LNCaP clone FGC (cell line): ENCODE results near the gene RAB15.

Experiments
- DNase-seq: peaks from one replicate; pipeline ENCODE4 v3.0.0-alpha.2; 2011; ENCODE audit warnings: low read depth
- H3K4me3 ChIP-seq: 2 replicates; pipeline ENCODE4 v1.5.1; 2011; ENCODE audit warnings: mild to moderate bottlenecking, low read depth, low read length, control low read depth
- CTCF ChIP-seq: IDR thresholded peaks from 2 replicates; pipeline ENCODE4 v1.5.1; 2012; ENCODE audit warnings: mild to moderate bottlenecking; ENCODE audit not compliant: control insufficient read depth, insufficient read depth; ENCODE audit errors: extremely low read depth

The RAB15 gene

DNA sequence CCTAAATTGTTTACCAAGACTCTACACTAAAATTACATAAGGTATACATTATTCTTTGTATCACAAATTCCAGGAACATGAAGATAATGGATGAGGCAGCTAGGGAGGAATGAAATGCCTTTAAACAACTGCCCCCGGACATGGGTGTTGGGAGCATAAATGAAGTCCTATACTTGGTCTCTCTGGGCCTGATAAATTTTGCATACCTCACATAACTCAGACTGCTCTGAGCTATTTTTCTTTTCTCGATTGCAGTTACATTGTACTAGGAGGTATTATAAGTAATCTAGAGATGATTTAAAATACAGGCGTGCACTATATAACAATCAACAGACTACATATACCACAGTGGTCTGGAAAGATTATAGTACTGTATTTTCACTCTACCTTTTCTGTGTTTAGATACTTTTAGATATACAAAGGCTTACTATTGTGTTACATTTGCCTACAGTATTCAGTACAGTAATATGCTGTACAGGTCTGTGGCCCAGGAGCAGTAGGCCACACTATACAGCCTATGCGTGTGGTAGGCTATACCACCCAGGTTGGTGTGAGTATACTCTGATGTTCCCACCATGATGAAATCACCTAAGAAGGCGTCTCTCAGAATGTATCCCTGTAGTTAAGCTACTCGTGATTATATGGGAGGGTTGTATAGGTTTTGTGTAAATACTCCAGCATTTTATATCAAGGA, 28.9 kb upstream of the RAB15 start:
- H3K4me3 ChIP-seq: no peak overlapping the region
- TF ChIP-seq CTCF: no peak
- no peak for DNase-seq

- no peak for TF ChIP-seq CTCF
- H3K4me3 ChIP-seq: no peak overlapping the region
- DNase-seq: no peak
Measured at GRCh38 chr14:64998455-64998931, 26.4 kb upstream of the RAB15 start.

GRCh38 chr14:64997108-64997794, 25.1 kb upstream of the RAB15 start:
- no peak overlapping the region for H3K4me3 ChIP-seq
- no peak for DNase-seq
- TF ChIP-seq CTCF: no peak

- no peak for DNase-seq
- no peak for TF ChIP-seq CTCF
Measured at GRCh38 chr14:64995291-64995690, 23.2 kb upstream of the RAB15 start.

GRCh38 chr14:64994540-64994939, 22.4 kb upstream of the RAB15 start:
- no peak for DNase-seq
- no peak for TF ChIP-seq CTCF
- H3K4me3 ChIP-seq: no peak overlapping the region

More at GRCh38 chr14:64995291-64995690, 23.2 kb upstream of the RAB15 start:
- no peak overlapping the region for H3K4me3 ChIP-seq

DNA sequence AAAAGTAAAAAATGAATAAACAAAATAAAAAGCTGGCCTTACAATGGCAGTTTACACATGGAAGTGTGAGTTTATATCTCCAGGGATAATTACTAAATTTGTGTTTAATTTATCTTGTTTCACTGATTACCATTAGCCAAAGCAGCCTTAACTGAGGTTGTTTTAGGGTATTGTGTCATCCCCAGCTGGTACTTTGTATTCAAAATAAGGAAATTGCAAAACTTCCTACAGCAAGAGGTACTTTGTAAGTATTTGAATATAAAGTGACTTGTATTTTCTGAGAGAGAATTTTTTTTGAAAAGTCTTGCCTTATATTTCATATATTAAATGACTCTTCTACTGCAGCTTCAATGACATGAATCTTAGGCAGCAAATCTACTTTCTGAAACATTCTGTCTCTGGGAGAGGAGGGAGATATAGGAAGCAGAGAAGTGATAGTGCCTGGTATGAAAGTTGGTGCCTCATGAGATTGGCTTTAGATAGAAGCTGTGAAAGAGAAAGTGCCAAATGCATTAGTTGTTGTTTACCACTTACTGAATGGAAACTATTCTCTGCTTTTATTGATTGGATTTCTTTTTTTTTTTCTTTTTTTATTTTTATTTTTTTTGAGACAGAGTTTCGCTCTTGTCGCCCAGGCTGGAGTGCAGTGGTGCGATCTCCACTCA, 21.3 kb upstream of the RAB15 start:
- no peak for TF ChIP-seq CTCF
- H3K4me3 ChIP-seq: no peak overlapping the region
- no peak for DNase-seq
